Right lobe of liver (tissue), 4 donors: Measurements from ENCODE around the gene ASB11.

Source experiments
- CTCF ChIP-seq, 4 donors: fragments of 200-600 bp in 3 of 4; fragments of 450-650 bp in 1 of 4; IDR thresholded peaks; one replicate each; pipeline versions ENCODE4 v1.5.1 to v1.8.0; 2016 to 2022; ENCODE audit warnings: antibody characterized with exemption in 4 of 4, mild to moderate bottlenecking in 2 of 4
- POLR2A ChIP-seq: fragments of 450-650 bp; IDR thresholded peaks from one replicate; pipeline ENCODE4 v1.6.1; 2017; ENCODE audit warnings: antibody characterized with exemption, mild to moderate bottlenecking
- donor health status: DM: no; HTN: no; CAD: no.
- donor health status: DM: no; HTN: no; CAD: no.
- donor health status: DM: no; HTN: yes; CAD: no.

- TF ChIP-seq POLR2A (no peak), CTCF (IDR thresholded peaks at IDR 0.05) (no peak)
These were observed 30.5 kb upstream of the ASB11 start for GRCh38 chrX:15345976-15346375.
